Testis (tissue), 2 donors: ENCODE data around the gene SH3BP2.

Experiments
- POLR2A ChIP-seq: fragments of 450-650 bp; IDR thresholded peaks from one replicate; pipeline ENCODE4 v1.6.1; 2017; ENCODE audit warnings: antibody characterized with exemption, mild to moderate bottlenecking, moderate library complexity
- TF ChIP-seq, protein P1 (sequence below), 3 experiments: fragments of 450-650 bp in 2 of 3; fragments of 200-600 bp in 1 of 3; sonication (generic) in 1 of 3; IDR thresholded peaks; one replicate each; pipeline ENCODE4 v1.5.1; 2016 to 2019; ENCODE audit warnings: antibody characterized with exemption in 3 of 3, mild to moderate bottlenecking in 2 of 3, moderate library complexity in 1 of 3

DNA sequence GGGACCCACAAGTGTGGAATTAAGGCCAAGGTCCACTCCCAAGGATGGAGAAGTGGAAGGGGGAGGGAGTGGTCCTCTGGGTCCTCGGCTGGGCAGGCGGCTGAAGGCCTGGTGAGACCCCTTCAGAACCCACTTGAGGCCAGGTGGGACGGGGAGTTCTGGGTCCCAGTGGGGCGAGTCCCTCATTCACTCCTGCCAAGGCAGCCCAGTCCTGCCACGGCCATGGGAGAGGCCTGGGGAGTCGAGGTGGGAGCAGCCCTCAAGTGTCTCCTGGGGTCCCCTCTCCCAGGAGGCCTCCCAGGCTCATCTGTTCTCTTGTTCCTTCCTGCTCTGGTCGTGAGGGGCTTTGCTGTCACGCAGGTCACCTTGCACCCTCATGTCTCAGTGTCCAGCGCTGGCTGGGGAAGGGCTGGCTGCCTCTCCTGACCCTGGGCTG is 6.1 kb upstream of the SH3BP2 start:
- TF ChIP-seq, protein P1, sequence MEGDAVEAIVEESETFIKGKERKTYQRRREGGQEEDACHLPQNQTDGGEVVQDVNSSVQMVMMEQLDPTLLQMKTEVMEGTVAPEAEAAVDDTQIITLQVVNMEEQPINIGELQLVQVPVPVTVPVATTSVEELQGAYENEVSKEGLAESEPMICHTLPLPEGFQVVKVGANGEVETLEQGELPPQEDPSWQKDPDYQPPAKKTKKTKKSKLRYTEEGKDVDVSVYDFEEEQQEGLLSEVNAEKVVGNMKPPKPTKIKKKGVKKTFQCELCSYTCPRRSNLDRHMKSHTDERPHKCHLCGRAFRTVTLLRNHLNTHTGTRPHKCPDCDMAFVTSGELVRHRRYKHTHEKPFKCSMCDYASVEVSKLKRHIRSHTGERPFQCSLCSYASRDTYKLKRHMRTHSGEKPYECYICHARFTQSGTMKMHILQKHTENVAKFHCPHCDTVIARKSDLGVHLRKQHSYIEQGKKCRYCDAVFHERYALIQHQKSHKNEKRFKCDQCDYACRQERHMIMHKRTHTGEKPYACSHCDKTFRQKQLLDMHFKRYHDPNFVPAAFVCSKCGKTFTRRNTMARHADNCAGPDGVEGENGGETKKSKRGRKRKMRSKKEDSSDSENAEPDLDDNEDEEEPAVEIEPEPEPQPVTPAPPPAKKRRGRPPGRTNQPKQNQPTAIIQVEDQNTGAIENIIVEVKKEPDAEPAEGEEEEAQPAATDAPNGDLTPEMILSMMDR (IDR thresholded peaks at IDR 0.05): no peak
- TF ChIP-seq POLR2A: no peak
